B cell (primary cell): Measurements from ENCODE around the gene NCL. TPM values are rescaled to one million over a fixed set of nuclear protein-coding genes. Genes with fewer than 3 reads are reported as not detected.

Experiments
- ATAC-seq: fragments of 200-7000 bp; cut with Tn5 transposase; one replicate; pipeline ENCODE4 v1.10.0; 2021; ENCODE audit warnings: low read depth, mild to moderate bottlenecking, moderate number of reproducible peaks, moderate library complexity
- CTCF ChIA-PET: fragments of 350-600 bp; sonication (Branson Sonifier 250); formaldehyde crosslinking; loops from one replicate; lab custom pipeline; 2021; ENCODE audit warnings: antibody characterized with exemption, inconsistent platforms; lab: Charles Lee
- POLR2A ChIA-PET: fragments of 350-600 bp; sonication (Branson Sonifier 250); formaldehyde crosslinking; loops from one replicate; lab custom pipeline; 2021; ENCODE audit warnings: antibody characterized with exemption; lab: Charles Lee
- DNase-seq: peaks from one replicate; pipeline ENCODE4 v3.0.0; 2013
- H2AFZ ChIP-seq: 2 replicates; pipeline ENCODE4 v1.6.1; 2012; ENCODE audit warnings: mild to moderate bottlenecking, low read depth, low read length; ENCODE audit not compliant: insufficient read depth, poor library complexity, severe bottlenecking
- H3K27ac ChIP-seq, 2 donors: 1 replicate in 1 of 2; 2 replicates in 1 of 2; pipeline ENCODE4 v1.5.1; 2012 to 2013; ENCODE audit warnings: low read length in 2 of 2, mild to moderate bottlenecking in 2 of 2, moderate library complexity in 1 of 2
- H3K27me3 ChIP-seq, 4 experiments: fragments of 200-600 bp in 1 of 4; sonication (generic) in 1 of 4; replicated peaks in 1 of 4; 1 replicate in 2 of 4; 2 replicates in 2 of 4; pipeline versions ENCODE4 v1.6.1 to v1.7.0; 2013 to 2016; ENCODE audit warnings: low read length in 3 of 4, mild to moderate bottlenecking in 2 of 4, mixed read lengths in 1 of 4, moderate library complexity in 1 of 4; ENCODE audit not compliant: insufficient read depth in 4 of 4, control insufficient read depth in 3 of 4; ENCODE audit errors: control extremely low read depth in 1 of 4
- H3K36me3 ChIP-seq, 2 experiments: replicated peaks in 1 of 2; 1 replicate in 1 of 2; 2 replicates in 1 of 2; pipeline versions ENCODE4 v1.6.1 to v1.7.1; 2013; ENCODE audit warnings: low read length in 1 of 2; ENCODE audit not compliant: insufficient read depth in 2 of 2, control insufficient read depth in 1 of 2; ENCODE audit errors: control extremely low read depth in 1 of 2, extremely low read depth in 1 of 2
- H3K4me1 ChIP-seq, 2 donors: fragments of 200-600 bp in 1 of 2; sonication (generic) in 1 of 2; 1 replicate in 1 of 2; 2 replicates in 1 of 2; pipeline versions ENCODE4 v1.5.1 to v1.6.1; 2013 to 2017; ENCODE audit warnings: low read length in 2 of 2; ENCODE audit not compliant: control insufficient read depth in 2 of 2, insufficient read depth in 2 of 2
- H3K4me2 ChIP-seq: replicated peaks from 2 replicates; pipeline ENCODE3; 2012; ENCODE audit warnings: mild to moderate bottlenecking, low read depth, low read length; ENCODE audit not compliant: poor library complexity, severe bottlenecking
- H3K4me3 ChIP-seq, 5 experiments: fragments of 200-600 bp in 1 of 5; sonication (generic) in 1 of 5; 1 replicate in 3 of 5; 2 replicates in 2 of 5; pipeline versions ENCODE4 v1.5.1 to v1.7.0; 2011 to 2016; ENCODE audit warnings: low read length in 4 of 5, mild to moderate bottlenecking in 4 of 5, low read depth in 2 of 5, control low read depth in 1 of 5, moderate library complexity in 1 of 5; ENCODE audit not compliant: insufficient read depth in 1 of 5; ENCODE audit errors: control extremely low read depth in 1 of 5, extremely low read depth in 1 of 5
- H3K79me2 ChIP-seq: fragments of 200-600 bp; sonication (generic); one replicate; pipeline ENCODE4 v1.6.0; 2016; ENCODE audit warnings: low read length; ENCODE audit not compliant: control insufficient read depth, insufficient read depth
- H3K9ac ChIP-seq: fragments of 200-600 bp; sonication (generic); 2 replicates; pipeline ENCODE4 v1.6.1; 2017; ENCODE audit warnings: mild to moderate bottlenecking, low read length, moderate library complexity
- H3K9me3 ChIP-seq, 3 donors: one replicate each; pipeline versions ENCODE4 v1.6.1 to v1.7.1; 2013; ENCODE audit warnings: low read length in 2 of 3; ENCODE audit not compliant: control insufficient read depth in 2 of 3, insufficient read depth in 1 of 3; ENCODE audit errors: control extremely low read depth in 1 of 3
- H4K20me1 ChIP-seq: 2 replicates; pipeline ENCODE4 v1.6.0; 2012; ENCODE audit warnings: mild to moderate bottlenecking, low read length; ENCODE audit not compliant: insufficient read depth, control insufficient read depth, poor library complexity, severe bottlenecking
- H3K27ac Mint-ChIP-seq: one replicate; pipeline ENCODE4 v1.8.0; 2021; ENCODE audit warnings: mixed read lengths
- H3K27me3 Mint-ChIP-seq: one replicate; pipeline ENCODE4 v1.8.0; 2021; ENCODE audit warnings: mixed read lengths
- H3K4me1 Mint-ChIP-seq: one replicate; pipeline ENCODE4 v1.8.0; 2021; ENCODE audit warnings: mixed read lengths
- H3K4me3 Mint-ChIP-seq: one replicate; pipeline ENCODE4 v1.8.0; 2021; ENCODE audit warnings: mixed read lengths
- H3K9me3 Mint-ChIP-seq: one replicate; pipeline ENCODE4 v1.8.0; 2022; ENCODE audit warnings: mixed read lengths; ENCODE audit not compliant: insufficient read depth
- EZH2 ChIP-seq: IDR thresholded peaks from 2 replicates; pipeline ENCODE4 v1.6.1; 2012; ENCODE audit warnings: borderline replicate concordance, low read depth, mild to moderate bottlenecking, moderate library complexity, low read length; ENCODE audit not compliant: insufficient read depth, poor library complexity, severe bottlenecking
- WGBS: methylation state at CpG from one replicate; pipeline ENCODE4 v1.1.5; 2013; ENCODE audit warnings: missing lambda C conversion rate; ENCODE audit not compliant: insufficient coverage; 5-methylcytosine and 5-hydroxymethylcytosine counted together
- intact Hi-C: fragments of 100-400 bp; cut with micrococcal nuclease; formaldehyde crosslinking; loops from one replicate; pipeline ENCODE4 v1.10.0; 2022
- polyA plus RNA-seq: library from polyadenylated mRNA; depleted of rRNA; stranded (reverse); fragments of >200 nt; gene quantifications from 2 replicates; pipeline ENCODE4 v1.2.3, GENCODE V29; 2012
- total RNA-seq, 2 donors: library from RNA; stranded (reverse); fragments of 120-200 nt in 1 of 2; gene quantifications; 1 replicate in 1 of 2; 2 replicates in 1 of 2; pipeline versions ENCODE4 v1.2.3 to v1.2.4, GENCODE V29; 2013 to 2022
- TF ChIP-seq, protein P1 (sequence below): fragments of 200-600 bp; IDR thresholded peaks from one replicate; pipeline ENCODE4 v1.8.0; 2022; ENCODE audit warnings: antibody characterized with exemption, mild to moderate bottlenecking

NCL gene
- total and polyA plus RNA-seq, 2 donors (not counting 1 experiment from before 2014, with no cell fraction given) = 25.8 to 439 TPM

GRCh38 chr2:231455222-231455621, 9.1 kb downstream of the NCL start:
- H3K4me1 ChIP-seq = no peaks in the 10 kb centered on the region
- Mint-ChIP-seq H3K9me3 (no peaks in the 10 kb centered on the region), H3K4me1 (peaks cover 19% of the 10 kb centered on the region), H3K27me3 (no peaks in the 10 kb centered on the region), H3K27ac (no peak overlapping the region), H3K4me3 (no peak overlapping the region)
- no peak for DNase-seq
- H4K20me1 ChIP-seq = peaks cover 28% of the 10 kb centered on the region
- no peak overlapping the region for H3K4me2 ChIP-seq
- peaks cover 12 to 81% of the 10 kb centered on the region in 2 experiments for H3K36me3 ChIP-seq
- TF ChIP-seq, protein P1, sequence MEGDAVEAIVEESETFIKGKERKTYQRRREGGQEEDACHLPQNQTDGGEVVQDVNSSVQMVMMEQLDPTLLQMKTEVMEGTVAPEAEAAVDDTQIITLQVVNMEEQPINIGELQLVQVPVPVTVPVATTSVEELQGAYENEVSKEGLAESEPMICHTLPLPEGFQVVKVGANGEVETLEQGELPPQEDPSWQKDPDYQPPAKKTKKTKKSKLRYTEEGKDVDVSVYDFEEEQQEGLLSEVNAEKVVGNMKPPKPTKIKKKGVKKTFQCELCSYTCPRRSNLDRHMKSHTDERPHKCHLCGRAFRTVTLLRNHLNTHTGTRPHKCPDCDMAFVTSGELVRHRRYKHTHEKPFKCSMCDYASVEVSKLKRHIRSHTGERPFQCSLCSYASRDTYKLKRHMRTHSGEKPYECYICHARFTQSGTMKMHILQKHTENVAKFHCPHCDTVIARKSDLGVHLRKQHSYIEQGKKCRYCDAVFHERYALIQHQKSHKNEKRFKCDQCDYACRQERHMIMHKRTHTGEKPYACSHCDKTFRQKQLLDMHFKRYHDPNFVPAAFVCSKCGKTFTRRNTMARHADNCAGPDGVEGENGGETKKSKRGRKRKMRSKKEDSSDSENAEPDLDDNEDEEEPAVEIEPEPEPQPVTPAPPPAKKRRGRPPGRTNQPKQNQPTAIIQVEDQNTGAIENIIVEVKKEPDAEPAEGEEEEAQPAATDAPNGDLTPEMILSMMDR = no peak
- no peak for TF ChIP-seq EZH2
- WGBS = 98% methylated on average over 9 of the region's 11 CpGs
- H3K27ac ChIP-seq = no peak overlapping the region
- CTCF ChIA-PET = interaction anchor here (1.2 to 6.1 kb wide), 5 partner anchors 9 to 352 kb away, joined by 3 to 104 read pairs (median 14); partner anchors contain the start of gene NCL
- H3K4me3 ChIP-seq = no peak overlapping the region
- intact Hi-C loops = no loop called here
- H2AFZ ChIP-seq = no peak overlapping the region
- ATAC-seq = no peak
- peaks cover 13% of the 10 kb centered on the region for H3K79me2 ChIP-seq
- no peaks in the 10 kb centered on the region for H3K9me3 ChIP-seq
- no peak overlapping the region for H3K9ac ChIP-seq
- H3K27me3 ChIP-seq = no peaks in the 10 kb centered on the region
- POLR2A ChIA-PET = no interaction called here

- intact Hi-C loops = loop anchor here (5.0 kb wide), 1 partner anchor 157 kb away; no protein-coding TSS in a partner anchor
- H3K4me3 Mint-ChIP-seq = no peak overlapping the region
Measured at GRCh38 chr2:231454361-231454791, 9.9 kb downstream of the NCL start.

More at GRCh38 chr2:231454361-231454791, 9.9 kb downstream of the NCL start:
- Histone ChIP-seq H3K79me2 (peaks cover 4% of the 10 kb centered on the region), H3K9me3 (no peaks in the 10 kb centered on the region), H3K36me3 (peaks cover 10 to 73% of the 10 kb centered on the region in 2 experiments), H3K4me1 (no peaks in the 10 kb centered on the region), H3K4me3 (no peak overlapping the region), H3K27me3 (no peaks in the 10 kb centered on the region), H3K27ac (no peak overlapping the region), H4K20me1 (peaks cover 20% of the 10 kb centered on the region), H3K9ac (no peak overlapping the region), H3K4me2 (no peak overlapping the region), H2AFZ (no peak overlapping the region)
- Mint-ChIP-seq H3K4me1 (peaks cover 15% of the 10 kb centered on the region), H3K27me3 (no peaks in the 10 kb centered on the region), H3K9me3 (no peaks in the 10 kb centered on the region), H3K27ac (peak overlapping the region; percentile 10)
- ChIA-PET POLR2A (interaction anchor here (3.7 kb wide), 1 partner anchor 10 kb away, joined by 17 read pairs; the partner anchor contains the start of gene NCL), CTCF (interaction anchor here (1.2 to 6.1 kb wide), 6 partner anchors 10 to 352 kb away, joined by 3 to 104 read pairs (median 22); partner anchors contain the start of gene NCL)
- DNase-seq = no peak
- TF ChIP-seq, protein P1 = no peak
- TF ChIP-seq EZH2 = no peak
- 91% methylated on average over 3 of the region's 4 CpGs for WGBS
- ATAC-seq = no peak
